Endothelial cell of umbilical vein (primary cell): ENCODE measurements around the gene METAP1. TPM values are rescaled to one million over a fixed set of nuclear protein-coding genes. Genes with fewer than 3 reads are reported as not detected.

Experiments
- BruUV-seq: library from RNA; stranded (reverse); fragments of 400-500 nt; replicated peaks from 2 replicates; lab custom pipeline; 2021; lab: Mats Ljungman, UMichigan
- CTCF ChIA-PET: fragments of 300-600, 350-600 bp; sonication (Branson Sonifier 250); formaldehyde crosslinking; loops from one replicate; lab custom pipeline; 2021; ENCODE audit warnings: antibody characterized with exemption, inconsistent platforms; lab: Charles Lee
- POLR2A ChIA-PET: fragments of 300-600, 350-600 bp; sonication (Branson Sonifier 250); formaldehyde crosslinking; loops from one replicate; lab custom pipeline; 2021; ENCODE audit warnings: antibody characterized with exemption, inconsistent platforms; lab: Charles Lee
- DNase-seq: peaks from one replicate; pipeline ENCODE4 v3.0.0-alpha.2; 2011; ENCODE audit warnings: low read depth, low spot score
- FAIRE-seq: peaks from 2 replicates; lab custom pipeline; 2011; peaks lifted over from hg19 to GRCh38; lab: Jason Lieb, UNC
- H2AFZ ChIP-seq: 2 replicates; pipeline ENCODE4 v1.6.0; 2012; ENCODE audit warnings: low read depth, low read length, control low read depth, inconsistent platforms
- H3K27ac ChIP-seq: 2 replicates; pipeline ENCODE4 v1.5.1; 2011; ENCODE audit warnings: low read depth, mild to moderate bottlenecking, control low read depth, low read length, moderate library complexity; ENCODE audit not compliant: insufficient read depth
- H3K27me3 ChIP-seq, 2 experiments: 2 replicates each; pipeline versions ENCODE4 v1.6.0 to v1.6.1; 2011; ENCODE audit warnings: low read length in 2 of 2, mixed read lengths in 1 of 2; ENCODE audit not compliant: control insufficient read depth in 2 of 2, insufficient read depth in 2 of 2
- H3K36me3 ChIP-seq, 2 experiments: 2 replicates in 1 of 2; 3 replicates in 1 of 2; pipeline ENCODE4 v1.5.1; 2011; ENCODE audit warnings: low read length in 2 of 2, mild to moderate bottlenecking in 1 of 2, moderate library complexity in 1 of 2; ENCODE audit not compliant: control insufficient read depth in 2 of 2, insufficient read depth in 2 of 2; ENCODE audit errors: extremely low read depth in 1 of 2
- H3K4me1 ChIP-seq: 3 replicates; pipeline ENCODE4 v1.5.1; 2011; ENCODE audit warnings: mild to moderate bottlenecking, low read length; ENCODE audit not compliant: control insufficient read depth, insufficient read depth; ENCODE audit errors: extremely low read depth
- H3K4me2 ChIP-seq: 2 replicates; pipeline ENCODE4 v1.6.1; 2011; ENCODE audit warnings: low read length, control low read depth, mixed read lengths; ENCODE audit not compliant: insufficient read depth
- H3K4me3 ChIP-seq, 3 experiments: fragments of 200-600 bp in 1 of 3; sonication (generic), shearing (Covaris generic) in 1 of 3; replicated peaks in 1 of 3; 2 replicates each; pipeline ENCODE4 v1.5.1; 2011 to 2016; ENCODE audit warnings: control low read depth in 3 of 3, low read length in 3 of 3, mild to moderate bottlenecking in 2 of 3, inconsistent platforms in 1 of 3, low read depth in 1 of 3, moderate library complexity in 1 of 3; ENCODE audit not compliant: insufficient read depth in 1 of 3
- H3K79me2 ChIP-seq: 2 replicates; pipeline ENCODE4 v1.6.0; 2012; ENCODE audit warnings: low read length, inconsistent platforms; ENCODE audit not compliant: control insufficient read depth, insufficient read depth
- H3K9ac ChIP-seq: replicated peaks from 2 replicates; pipeline ENCODE3; 2011; ENCODE audit warnings: low read length, control low read depth; ENCODE audit not compliant: insufficient read depth; ENCODE audit errors: extremely low read depth
- H3K9me1 ChIP-seq: replicated peaks from 3 replicates; pipeline ENCODE4 v1.6.0; 2011; ENCODE audit warnings: mild to moderate bottlenecking, low read length; ENCODE audit not compliant: control insufficient read depth, insufficient read depth; ENCODE audit errors: extremely low read depth
- H3K9me3 ChIP-seq: replicated peaks from 2 replicates; pipeline ENCODE4 v1.5.1; 2012; ENCODE audit warnings: low read length, inconsistent platforms; ENCODE audit not compliant: control insufficient read depth, insufficient read depth
- H4K20me1 ChIP-seq: replicated peaks from 2 replicates; pipeline ENCODE3; 2011; ENCODE audit warnings: mild to moderate bottlenecking, low read length; ENCODE audit not compliant: control insufficient read depth, insufficient read depth; ENCODE audit errors: extremely low read depth
- CTCF ChIP-seq, 2 donors: IDR thresholded peaks; 1 replicate in 1 of 2; 2 replicates in 1 of 2; pipeline ENCODE4 v1.5.1; 2011; ENCODE audit warnings: low read length in 2 of 2, mild to moderate bottlenecking in 2 of 2, moderate library complexity in 2 of 2, control low read depth in 1 of 2, inconsistent platforms in 1 of 2, low read depth in 1 of 2; ENCODE audit not compliant: insufficient read depth in 1 of 2; ENCODE audit errors: extremely low read depth in 1 of 2
- EZH2 ChIP-seq: IDR thresholded peaks from 2 replicates; pipeline ENCODE4 v1.6.1; 2012; ENCODE audit warnings: borderline replicate concordance, low read depth, mild to moderate bottlenecking, moderate library complexity, low read length, inconsistent platforms; ENCODE audit not compliant: severe bottlenecking
- FOS ChIP-seq: IDR thresholded peaks from 2 replicates; pipeline ENCODE4 v1.6.1; 2011; ENCODE audit warnings: mild to moderate bottlenecking, low read length, moderate library complexity, borderline replicate concordance; ENCODE audit not compliant: insufficient read depth
- GATA2 ChIP-seq: IDR thresholded peaks from 2 replicates; pipeline ENCODE4 v1.7.0; 2011; ENCODE audit warnings: low read depth, mild to moderate bottlenecking, moderate library complexity, mixed read lengths, low read length; ENCODE audit not compliant: insufficient read length, insufficient read depth
- JUN ChIP-seq: IDR thresholded peaks from 2 replicates; pipeline ENCODE4 v1.6.1; 2011; ENCODE audit warnings: borderline replicate concordance, low read depth; ENCODE audit not compliant: insufficient read length, insufficient read depth
- MYC ChIP-seq: IDR thresholded peaks from one replicate; pipeline ENCODE4 v1.6.1; 2011; ENCODE audit warnings: mild to moderate bottlenecking, low read depth, low read length
- POLR2A ChIP-seq: IDR thresholded peaks from 2 replicates; pipeline ENCODE4 v1.6.1; 2012; ENCODE audit warnings: low read depth, mild to moderate bottlenecking, control low read depth, low read length
- POLR2AphosphoS5 ChIP-seq: IDR thresholded peaks from 2 replicates; pipeline ENCODE4 v1.6.1; 2012; ENCODE audit warnings: low read depth, mild to moderate bottlenecking, control low read depth, low read length, moderate library complexity; ENCODE audit not compliant: insufficient read depth
- dilution Hi-C: fragments of 300-500 bp; cut with MboI; formaldehyde crosslinking; loops from one replicate; pipeline ENCODE4 v1.15.0; 2019; ENCODE audit warnings: low sequenced_read_pairs; ENCODE audit not compliant: extremely low pct_ligation_motif_present
- intact Hi-C: fragments of 100-400 bp; cut with micrococcal nuclease; formaldehyde crosslinking; loops from one replicate; pipeline ENCODE4 v1.10.0; 2022
- polyA plus RNA-seq, 4 experiments: library from polyadenylated mRNA; depleted of rRNA in 3 of 4; stranded (reverse) in 3 of 4; unstranded in 1 of 4; fragments of >200 nt; gene quantifications; 2 replicates each; pipeline versions ENCODE4 v1.2.1 to v1.2.3, GENCODE V29; 2011 to 2012; ENCODE audit warnings: missing spikeins in 1 of 4
- total RNA-seq: library from RNA; stranded (reverse); gene quantifications from 2 replicates; pipeline ENCODE4 v1.2.3, GENCODE V29; 2021
- TF ChIP-seq, protein P1 (sequence below): IDR thresholded peaks from 2 replicates; pipeline ENCODE4 v1.6.1; 2011; ENCODE audit not compliant: insufficient read depth, insufficient read length

METAP1 gene
- total and polyA plus RNA-seq, 2 donors (not counting 3 experiments of a cell fraction or from before 2014, with no cell fraction given) = 26.4 to 39.8 TPM

DNA sequence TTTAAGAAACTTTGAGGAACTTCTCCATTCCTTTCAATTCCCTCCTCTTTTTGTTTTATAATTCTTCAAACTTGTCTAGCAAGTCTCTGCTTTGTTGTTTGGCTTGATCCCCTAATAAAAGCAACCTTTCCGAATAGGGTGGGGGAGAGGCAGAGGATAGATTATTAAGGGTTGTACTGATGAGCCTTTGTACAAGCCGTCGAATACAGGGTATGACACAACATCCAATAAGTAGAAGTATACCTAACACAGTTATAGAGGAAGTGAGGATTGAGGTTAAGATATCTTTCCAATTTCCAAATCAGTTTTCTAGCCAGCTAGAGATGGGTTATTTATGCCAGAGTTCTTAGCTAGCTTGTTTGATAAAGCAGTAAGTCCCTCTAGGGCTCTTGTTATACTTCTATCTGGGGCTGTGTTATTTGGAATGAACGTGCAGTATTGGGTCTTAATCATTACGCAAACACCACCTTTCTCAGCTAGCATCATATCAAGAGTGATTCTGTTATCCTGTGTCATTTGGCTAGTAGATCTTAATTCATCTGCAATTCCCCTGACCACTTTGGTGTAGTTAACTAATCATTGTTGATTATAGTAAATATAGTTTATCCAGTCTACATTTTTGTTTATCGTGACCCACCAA lies 18.5 kb downstream of the METAP1 start:
- Histone ChIP-seq H3K9me3 (no peaks in the 10 kb centered on the region), H3K4me3 (no peak overlapping the region), H3K4me1 (no peaks in the 10 kb centered on the region), H3K27ac (no peak overlapping the region), H3K79me2 (peaks cover 90% of the 10 kb centered on the region), H4K20me1 (peaks cover 4% of the 10 kb centered on the region), H3K9ac (no peak overlapping the region), H3K4me2 (no peak overlapping the region), H3K36me3 (no peaks in the 10 kb centered on the region), H3K9me1 (no peaks in the 10 kb centered on the region), H3K27me3 (no peaks in the 10 kb centered on the region), H2AFZ (no peak overlapping the region)
- FAIRE-seq (no peak), DNase-seq (no peak)
- CTCF ChIA-PET = interaction anchor here (1.1 to 1.9 kb wide), 3 partner anchors 8 to 42 kb away, joined by 4 to 5 read pairs (median 5); partner anchors contain the start of gene METAP1
- intact Hi-C loops = no loop called here
- BruUV-seq = no TSS peak
- TF ChIP-seq POLR2A (no peak), CTCF (IDR thresholded peaks at IDR 0.05; ENCODE audit: extremely low read depth in 1 of 2, insufficient read depth in 1 of 2, low read depth in 1 of 2, low read length in 2 of 2) (no peak), EZH2 (no peak), MYC (no peak), POLR2AphosphoS5 (no peak), JUN (no peak), FOS (no peak), GATA2 (no peak)
- TF ChIP-seq, protein P1, sequence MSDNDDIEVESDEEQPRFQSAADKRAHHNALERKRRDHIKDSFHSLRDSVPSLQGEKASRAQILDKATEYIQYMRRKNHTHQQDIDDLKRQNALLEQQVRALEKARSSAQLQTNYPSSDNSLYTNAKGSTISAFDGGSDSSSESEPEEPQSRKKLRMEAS = no peak
- dilution Hi-C loops = no loop called here
- POLR2A ChIA-PET = no interaction called here
